ENCODE results near the gene BLNK. TPM values are rescaled to one million over a fixed set of nuclear protein-coding genes. Genes with fewer than 3 reads are reported as not detected.

BLNK gene
- total and polyA plus RNA-seq, 2 donors (not counting 1 experiment from before 2014, with no cell fraction given), result 153 to 205 TPM

GRCh38 chr10:96222441-96222840, 48.9 kb downstream of the BLNK start:
- ChIA-PET CTCF (interaction anchor here (0.7 to 2.5 kb wide), 4 partner anchors 15 to 206 kb away, joined by 3 to 15 read pairs (median 6); no protein-coding TSS in a partner anchor), POLR2A (no interaction called here)
- WGBS (ENCODE audit: insufficient coverage), result 92% methylated on average over 1 of the region's 3 CpGs
- peak overlapping the region; percentile 39 for H3K27ac Mint-ChIP-seq
- Histone ChIP-seq H3K4me1 (ENCODE audit: control insufficient read depth in 2 of 2, insufficient read depth in 2 of 2, low read length in 2 of 2) (no peaks in the 10 kb centered on the region), H3K27ac (ENCODE audit: low read length in 2 of 2) (peak overlapping the region in 1 of 2 donors; percentile 32), H3K4me2 (replicated peaks; ENCODE audit: low read depth, low read length, poor library complexity, severe bottlenecking) (no peak overlapping the region), H3K27me3 (replicated peaks in 1 of 4; ENCODE audit: control extremely low read depth in 1 of 4, control insufficient read depth in 3 of 4, insufficient read depth in 4 of 4, low read length in 3 of 4) (no peaks in the 10 kb centered on the region), H3K9ac (ENCODE audit: low read length) (no peak overlapping the region), H4K20me1 (ENCODE audit: control insufficient read depth, insufficient read depth, low read length, poor library complexity, severe bottlenecking) (peaks cover 72% of the 10 kb centered on the region), H2AFZ (ENCODE audit: insufficient read depth, low read depth, low read length, poor library complexity, severe bottlenecking) (no peak overlapping the region), H3K4me3 (ENCODE audit: control extremely low read depth in 1 of 5, extremely low read depth in 1 of 5, insufficient read depth in 1 of 5, low read depth in 2 of 5, low read length in 4 of 5) (no peak overlapping the region), H3K9me3 (ENCODE audit: control extremely low read depth in 1 of 3, control insufficient read depth in 2 of 3, insufficient read depth in 1 of 3, low read length in 2 of 3) (no peaks in the 10 kb centered on the region), H3K36me3 (replicated peaks in 1 of 2; ENCODE audit: control extremely low read depth in 1 of 2, control insufficient read depth in 1 of 2, extremely low read depth in 1 of 2, insufficient read depth in 2 of 2, low read length in 1 of 2) (peaks cover 1 to 94% of the 10 kb centered on the region in 2 experiments), H3K79me2 (ENCODE audit: control insufficient read depth, insufficient read depth, low read length) (peaks cover 32% of the 10 kb centered on the region)
- TF ChIP-seq EZH2 (IDR thresholded peaks at IDR 0.05; ENCODE audit: borderline replicate concordance, insufficient read depth, low read depth, low read length, poor library complexity, severe bottlenecking) (no peak), CTCF (IDR thresholded peaks at IDR 0.05) (no peak)
- H3K27me3 Mint-ChIP-seq, result no peaks in the 10 kb centered on the region
- H3K4me1 Mint-ChIP-seq, result peaks cover 5% of the 10 kb centered on the region
- H3K4me3 Mint-ChIP-seq, result no peak overlapping the region
- DNase-seq, result no peak
- intact Hi-C loops (cut with micrococcal nuclease), result no loop called here
- no peaks in the 10 kb centered on the region for H3K9me3 Mint-ChIP-seq (ENCODE audit: insufficient read depth)
- ATAC-seq (ENCODE audit: low read depth), result no peak

- TF ChIP-seq CTCF (IDR thresholded peaks at IDR 0.05), result no peak
- no peak for TF ChIP-seq EZH2 (IDR thresholded peaks at IDR 0.05; ENCODE audit: borderline replicate concordance, insufficient read depth, low read depth, low read length, poor library complexity, severe bottlenecking)
- no peak overlapping the region for H3K4me3 Mint-ChIP-seq
- no peak overlapping the region for H2AFZ ChIP-seq (ENCODE audit: insufficient read depth, low read depth, low read length, poor library complexity, severe bottlenecking)
- ATAC-seq (ENCODE audit: low read depth) (no peak), DNase-seq (no peak)
- no peak overlapping the region for H3K9ac ChIP-seq (ENCODE audit: low read length)
- H3K27ac ChIP-seq (ENCODE audit: low read length in 2 of 2), result no peak overlapping the region
- no peaks in the 10 kb centered on the region for H3K27me3 ChIP-seq (replicated peaks in 1 of 4; ENCODE audit: control extremely low read depth in 1 of 4, control insufficient read depth in 3 of 4, insufficient read depth in 4 of 4, low read length in 3 of 4)
- no peaks in the 10 kb centered on the region for H3K27me3 Mint-ChIP-seq
- H4K20me1 ChIP-seq (ENCODE audit: control insufficient read depth, insufficient read depth, low read length, poor library complexity, severe bottlenecking), result peaks cover 58% of the 10 kb centered on the region
- no peak overlapping the region for H3K27ac Mint-ChIP-seq
- H3K36me3 ChIP-seq (replicated peaks in 1 of 2; ENCODE audit: control extremely low read depth in 1 of 2, control insufficient read depth in 1 of 2, extremely low read depth in 1 of 2, insufficient read depth in 2 of 2, low read length in 1 of 2), result peaks cover 7 to 96% of the 10 kb centered on the region in 2 experiments
- peaks cover 17% of the 10 kb centered on the region for H3K79me2 ChIP-seq (ENCODE audit: control insufficient read depth, insufficient read depth, low read length)
- peaks cover 10% of the 10 kb centered on the region for H3K4me1 Mint-ChIP-seq
- intact Hi-C loops (cut with micrococcal nuclease), result no loop called here
- CTCF ChIA-PET, result interaction anchor here (1.4 kb wide), 1 partner anchor 11 kb away, joined by 3 read pairs; no protein-coding TSS in a partner anchor
- no peak overlapping the region for H3K4me2 ChIP-seq (replicated peaks; ENCODE audit: low read depth, low read length, poor library complexity, severe bottlenecking)
- H3K9me3 Mint-ChIP-seq (ENCODE audit: insufficient read depth), result no peaks in the 10 kb centered on the region
- WGBS (ENCODE audit: insufficient coverage), result 65% methylated on average over 3 of the region's 5 CpGs
- H3K9me3 ChIP-seq (ENCODE audit: control extremely low read depth in 1 of 3, control insufficient read depth in 2 of 3, insufficient read depth in 1 of 3, low read length in 2 of 3), result no peaks in the 10 kb centered on the region
- POLR2A ChIA-PET, result no interaction called here
- no peak overlapping the region for H3K4me3 ChIP-seq (ENCODE audit: control extremely low read depth in 1 of 5, extremely low read depth in 1 of 5, insufficient read depth in 1 of 5, low read depth in 2 of 5, low read length in 4 of 5)
- no peaks in the 10 kb centered on the region for H3K4me1 ChIP-seq (ENCODE audit: control insufficient read depth in 2 of 2, insufficient read depth in 2 of 2, low read length in 2 of 2)
Measured at GRCh38 chr10:96218826-96219225, 52.5 kb downstream of the BLNK start.

Data from B cell (primary cell).